Measurements from ENCODE around the gene PRKAR2B. TPM values are rescaled to one million over a fixed set of nuclear protein-coding genes. Genes with fewer than 3 reads are reported as not detected.

The PRKAR2B gene
- polyA plus RNA-seq (ENCODE audit: insufficient read length in 4 of 4): 10 to 100 TPM; 35.7 to 40.5 (median 38.3) TPM

- DNase-seq (ENCODE audit: low read depth in 4 of 4, low spot score in 2 of 4): peak in 3 of 4 donors; percentile 69 to 81 (median 70)
These were observed at the start of gene PRKAR2B for GRCh38 chr7:107044347-107045194. PRKAR2B (plus strand) TSS chr7:107044705; CDS start chr7:107044908, 203 bp downstream.

- no peak for DNase-seq (ENCODE audit: low read depth in 4 of 4, low spot score in 2 of 4)
These were observed 49.7 kb upstream of the PRKAR2B start for GRCh38 chr7:106994833-106995232.

GRCh38 chr7:106997487-106998271 is 46.8 kb upstream of the PRKAR2B start:
- no peak for DNase-seq (ENCODE audit: low read depth in 4 of 4, low spot score in 2 of 4)

- no peak for DNase-seq (ENCODE audit: low read depth in 4 of 4, low spot score in 2 of 4)
These were observed 45.5 kb upstream of the PRKAR2B start for GRCh38 chr7:106999023-106999422.

DNA sequence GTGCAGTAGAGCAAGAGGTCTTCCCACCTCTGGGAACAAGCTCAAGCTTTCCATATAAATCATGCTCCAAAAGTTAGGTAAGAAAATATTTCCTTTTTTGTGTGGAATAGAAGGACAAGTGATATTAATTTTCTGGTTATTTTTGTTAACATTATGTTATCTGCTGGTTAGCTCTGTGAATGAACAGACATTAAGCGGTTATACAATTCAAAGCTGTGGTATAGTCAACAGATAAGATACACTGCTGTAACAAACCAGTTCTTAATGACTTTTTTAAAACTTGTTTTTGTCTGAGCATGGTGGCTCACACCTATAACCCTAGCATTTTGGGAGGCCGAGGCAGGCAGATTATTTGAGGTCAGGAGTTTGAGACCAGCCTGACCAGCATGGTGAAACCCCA is 43.0 kb upstream of the PRKAR2B start:
- no peak for DNase-seq (ENCODE audit: low read depth in 4 of 4, low spot score in 2 of 4)

GRCh38 chr7:107002126-107002525 is 42.4 kb upstream of the PRKAR2B start:
- no peak for DNase-seq (ENCODE audit: low read depth in 4 of 4, low spot score in 2 of 4)

DNA sequence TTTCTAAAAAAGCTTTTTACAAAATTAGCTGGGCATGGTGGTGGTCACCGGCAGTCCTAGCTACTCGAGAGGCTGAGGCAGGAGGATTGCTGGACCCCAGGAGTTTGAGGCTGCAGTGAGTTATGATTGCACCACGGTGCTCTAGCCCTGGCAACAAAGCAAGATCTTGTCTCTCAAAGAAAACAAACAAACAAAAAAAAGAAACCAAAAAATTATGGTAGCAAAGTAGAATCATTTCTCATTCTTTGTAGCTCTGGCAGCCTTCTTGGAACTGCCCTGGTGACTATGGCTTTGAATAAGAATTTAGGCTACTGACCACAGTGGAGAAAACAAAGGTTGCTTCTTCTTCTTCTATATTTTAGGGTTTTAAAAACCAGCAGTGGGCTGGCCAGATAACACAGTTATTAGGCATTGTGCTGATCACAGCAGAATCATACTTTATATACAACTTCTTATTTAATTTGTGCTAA is 41.9 kb upstream of the PRKAR2B start:
- no peak for DNase-seq (ENCODE audit: low read depth in 4 of 4, low spot score in 2 of 4)

DNA sequence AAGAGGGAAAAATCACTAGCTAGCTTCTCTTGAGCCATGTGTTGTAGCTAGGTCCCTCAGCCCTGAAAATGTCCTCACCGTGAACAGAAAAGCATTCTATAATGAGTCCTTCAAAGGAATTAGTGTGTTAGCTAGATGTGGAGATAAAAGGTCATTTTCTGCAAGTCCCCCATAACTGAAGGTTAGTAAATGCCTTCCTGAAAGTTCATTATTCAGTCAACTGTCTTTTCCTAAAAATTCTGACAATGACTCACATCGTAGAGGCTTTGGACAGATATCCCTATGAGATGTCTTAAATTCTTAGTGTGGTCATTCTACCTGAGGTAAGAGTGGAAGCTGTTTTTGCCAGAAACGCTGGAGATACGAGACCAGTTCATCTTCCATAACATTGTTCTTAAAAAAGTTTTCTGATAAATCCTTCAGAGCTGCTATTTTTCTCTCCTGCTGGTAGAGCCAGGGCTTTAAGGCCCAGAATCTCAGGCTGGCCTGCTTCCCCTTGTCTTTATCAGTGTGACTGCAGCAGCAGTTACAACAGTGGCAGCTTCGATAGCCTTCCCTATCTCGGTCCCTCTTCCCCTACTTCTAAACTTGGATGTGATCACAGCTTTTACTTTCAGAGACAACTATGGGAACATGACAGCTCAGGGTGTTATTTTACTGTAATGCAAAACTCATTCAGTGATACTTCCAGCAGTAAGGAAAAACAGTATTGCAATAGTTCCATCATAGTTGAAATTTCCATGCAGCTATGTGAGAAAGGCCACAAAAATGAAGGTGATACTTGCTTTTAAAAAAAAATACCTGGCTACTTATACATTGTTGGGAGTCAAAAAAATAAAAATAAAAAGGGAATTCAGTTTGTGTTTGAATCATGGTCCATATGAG is 37.3 kb upstream of the PRKAR2B start:
- DNase-seq (ENCODE audit: low read depth in 4 of 4, low spot score in 2 of 4): no peak

DNA sequence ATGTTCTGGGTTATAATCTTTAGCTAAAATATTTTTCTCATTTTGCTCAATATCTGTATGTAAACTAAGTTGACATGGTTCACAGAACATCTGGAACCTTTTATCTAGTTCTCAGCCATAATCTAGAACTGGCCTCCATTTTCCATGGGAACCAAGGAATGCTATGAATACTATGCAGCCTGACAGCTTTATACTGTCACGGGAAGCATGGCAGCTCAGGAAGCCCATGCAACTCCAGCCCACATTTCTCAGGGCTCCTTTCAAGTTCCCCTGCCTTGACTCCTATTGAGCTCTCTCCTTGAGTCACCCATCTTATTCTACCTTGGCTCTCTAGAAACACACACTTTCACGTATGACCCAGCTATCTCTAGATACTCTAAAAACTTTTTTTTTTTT is 36.6 kb upstream of the PRKAR2B start:
- DNase-seq (ENCODE audit: low read depth in 4 of 4, low spot score in 2 of 4): no peak

GRCh38 chr7:107009846-107010203 is 34.7 kb upstream of the PRKAR2B start:
- no peak for DNase-seq (ENCODE audit: low read depth in 4 of 4, low spot score in 2 of 4)

- no peak for DNase-seq (ENCODE audit: low read depth in 4 of 4, low spot score in 2 of 4)
These were observed 31.8 kb upstream of the PRKAR2B start for GRCh38 chr7:107012691-107013090.

DNA sequence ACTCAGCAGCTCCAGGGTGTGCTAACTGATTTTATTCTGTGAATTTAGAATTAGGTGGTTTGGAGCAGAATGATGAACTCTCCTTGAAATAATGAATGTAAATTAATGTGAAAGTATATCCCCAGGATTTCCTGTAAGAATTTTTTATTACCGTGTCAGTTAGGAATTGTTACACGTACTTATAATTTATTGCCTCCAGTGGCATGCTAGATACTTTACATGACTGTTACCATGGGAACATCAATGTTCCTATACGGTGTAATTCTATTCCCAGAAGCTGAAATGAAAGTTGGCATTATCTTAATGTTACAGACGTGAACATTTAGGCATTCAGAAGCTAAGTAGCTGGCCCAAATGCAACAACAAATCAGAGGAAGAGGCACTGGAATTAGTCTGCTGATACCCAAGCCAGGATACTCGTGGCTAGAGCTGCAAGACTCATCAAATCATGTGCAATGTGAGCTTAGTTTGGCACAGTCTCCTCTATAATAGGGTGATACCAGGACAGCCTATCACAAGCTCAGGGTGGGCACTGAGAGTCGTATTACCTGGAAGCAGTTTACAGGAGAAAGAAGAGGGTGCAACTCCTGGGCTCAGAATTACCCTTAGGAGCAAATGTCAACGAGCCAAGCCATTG is 30.0 kb upstream of the PRKAR2B start:
- no peak for DNase-seq (ENCODE audit: low read depth in 4 of 4, low spot score in 2 of 4)

GRCh38 chr7:107016312-107016711 is 28.2 kb upstream of the PRKAR2B start:
- DNase-seq (ENCODE audit: low read depth in 4 of 4, low spot score in 2 of 4): no peak

- no peak for DNase-seq (ENCODE audit: low read depth in 4 of 4, low spot score in 2 of 4)
These were observed 26.4 kb upstream of the PRKAR2B start for GRCh38 chr7:107017965-107018719.

- DNase-seq (ENCODE audit: low read depth in 4 of 4, low spot score in 2 of 4): no peak
These were observed 24.1 kb upstream of the PRKAR2B start for GRCh38 chr7:107020400-107020799.

DNA sequence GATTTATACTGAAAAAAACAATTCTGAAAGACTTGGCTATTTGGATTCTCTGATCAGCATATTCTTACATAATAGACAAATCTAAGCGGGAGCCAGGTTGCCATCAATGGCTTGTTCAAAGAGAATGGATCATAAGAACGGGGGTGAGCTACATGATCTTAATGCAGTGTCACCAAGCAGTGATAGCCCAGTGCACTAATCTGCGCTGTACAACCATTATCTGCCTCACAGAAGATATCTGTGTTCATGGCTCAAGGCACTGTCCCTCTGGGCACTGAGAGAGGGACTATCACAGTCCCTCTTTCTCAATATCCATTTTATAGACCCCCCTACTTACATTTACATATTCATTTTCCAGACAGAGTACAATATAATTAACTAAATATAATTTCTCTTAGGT is 22.9 kb upstream of the PRKAR2B start:
- no peak for DNase-seq (ENCODE audit: low read depth in 4 of 4, low spot score in 2 of 4)

GRCh38 chr7:107023522-107024151 is 20.9 kb upstream of the PRKAR2B start:
- no peak for DNase-seq (ENCODE audit: low read depth in 4 of 4, low spot score in 2 of 4)

- no peak for DNase-seq (ENCODE audit: low read depth in 4 of 4, low spot score in 2 of 4)
These were observed 19.6 kb upstream of the PRKAR2B start for GRCh38 chr7:107024906-107025305.

Data from left renal cortex interstitium (tissue), 4 donors.